ENCODE data around the gene CISH. TPM values are rescaled to one million over a fixed set of nuclear protein-coding genes. Genes with fewer than 3 reads are reported as not detected.
A peak's percentile ranks its signal among the peaks of the same experiment; 100 is the strongest.

Gene CISH
- total RNA-seq, 1 donor from 2014 or later: 1.8 TPM

DNA sequence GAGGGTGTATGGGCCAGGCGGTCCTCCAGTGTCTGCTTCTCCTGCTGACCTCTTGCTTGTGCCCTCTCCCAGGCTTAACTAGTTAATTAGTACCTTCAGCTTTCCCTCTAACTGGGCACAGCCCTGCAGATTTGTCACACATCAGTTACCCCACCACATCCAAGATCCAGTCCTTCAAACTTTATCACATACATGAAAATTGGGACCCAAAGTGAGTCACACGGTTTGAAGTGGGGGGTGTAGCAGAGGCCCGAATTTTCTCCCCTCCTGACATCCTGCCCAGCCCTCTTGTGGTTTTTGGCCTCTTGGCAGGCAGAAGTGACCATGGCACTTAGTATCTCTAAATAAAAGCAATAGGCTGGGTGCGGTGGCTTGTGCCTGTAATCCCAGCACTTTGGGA lies 9.2 kb upstream of the CISH start:
- no peaks in the 10 kb centered on the region for H3K36me3 Mint-ChIP-seq (ENCODE audit: low read depth)
- no peak overlapping the region for H3K4me3 Mint-ChIP-seq (ENCODE audit: unreplicated experiment)
- H3K4me1 Mint-ChIP-seq (ENCODE audit: low read depth): peaks cover 31% of the 10 kb centered on the region
- no peaks in the 10 kb centered on the region for H3K9me3 Mint-ChIP-seq (ENCODE audit: low read depth)
- DNase-seq (ENCODE audit: low spot score): no peak
- no peak overlapping the region for H3K27ac Mint-ChIP-seq (ENCODE audit: unreplicated experiment)
- no peaks in the 10 kb centered on the region for H3K27me3 Mint-ChIP-seq (ENCODE audit: low read depth)
- TF ChIP-seq, protein P1, sequence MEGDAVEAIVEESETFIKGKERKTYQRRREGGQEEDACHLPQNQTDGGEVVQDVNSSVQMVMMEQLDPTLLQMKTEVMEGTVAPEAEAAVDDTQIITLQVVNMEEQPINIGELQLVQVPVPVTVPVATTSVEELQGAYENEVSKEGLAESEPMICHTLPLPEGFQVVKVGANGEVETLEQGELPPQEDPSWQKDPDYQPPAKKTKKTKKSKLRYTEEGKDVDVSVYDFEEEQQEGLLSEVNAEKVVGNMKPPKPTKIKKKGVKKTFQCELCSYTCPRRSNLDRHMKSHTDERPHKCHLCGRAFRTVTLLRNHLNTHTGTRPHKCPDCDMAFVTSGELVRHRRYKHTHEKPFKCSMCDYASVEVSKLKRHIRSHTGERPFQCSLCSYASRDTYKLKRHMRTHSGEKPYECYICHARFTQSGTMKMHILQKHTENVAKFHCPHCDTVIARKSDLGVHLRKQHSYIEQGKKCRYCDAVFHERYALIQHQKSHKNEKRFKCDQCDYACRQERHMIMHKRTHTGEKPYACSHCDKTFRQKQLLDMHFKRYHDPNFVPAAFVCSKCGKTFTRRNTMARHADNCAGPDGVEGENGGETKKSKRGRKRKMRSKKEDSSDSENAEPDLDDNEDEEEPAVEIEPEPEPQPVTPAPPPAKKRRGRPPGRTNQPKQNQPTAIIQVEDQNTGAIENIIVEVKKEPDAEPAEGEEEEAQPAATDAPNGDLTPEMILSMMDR (IDR thresholded peaks at IDR 0.05): no peak

DNA sequence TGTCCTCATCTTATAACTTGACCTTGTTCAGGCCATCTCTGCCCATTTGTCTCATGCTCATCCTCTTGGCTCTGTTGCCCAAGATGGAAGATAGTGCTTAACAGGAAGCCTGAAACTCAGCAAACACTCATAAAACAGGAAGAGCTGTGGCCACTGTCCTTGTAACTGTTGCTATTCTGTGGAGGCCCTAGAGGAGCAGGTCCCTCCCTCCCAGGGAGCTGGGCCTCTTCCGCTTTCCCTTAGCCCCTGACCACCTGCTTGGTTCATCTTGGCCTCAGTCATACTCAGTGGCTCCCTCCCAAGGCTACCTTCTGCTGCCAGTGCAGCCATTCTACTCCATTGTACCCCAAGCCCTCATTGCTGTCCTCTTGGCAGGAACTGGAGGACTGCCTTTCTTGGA lies 8.8 kb upstream of the CISH start:
- Mint-ChIP-seq H3K9me3 (ENCODE audit: low read depth) (no peaks in the 10 kb centered on the region), H3K27ac (ENCODE audit: unreplicated experiment) (no peak overlapping the region), H3K36me3 (ENCODE audit: low read depth) (no peaks in the 10 kb centered on the region), H3K4me3 (ENCODE audit: unreplicated experiment) (no peak overlapping the region), H3K27me3 (ENCODE audit: low read depth) (no peaks in the 10 kb centered on the region), H3K4me1 (ENCODE audit: low read depth) (peaks cover 32% of the 10 kb centered on the region)
- TF ChIP-seq, protein P1 (IDR thresholded peaks at IDR 0.05): no peak
- DNase-seq (ENCODE audit: low spot score): no peak

DNA sequence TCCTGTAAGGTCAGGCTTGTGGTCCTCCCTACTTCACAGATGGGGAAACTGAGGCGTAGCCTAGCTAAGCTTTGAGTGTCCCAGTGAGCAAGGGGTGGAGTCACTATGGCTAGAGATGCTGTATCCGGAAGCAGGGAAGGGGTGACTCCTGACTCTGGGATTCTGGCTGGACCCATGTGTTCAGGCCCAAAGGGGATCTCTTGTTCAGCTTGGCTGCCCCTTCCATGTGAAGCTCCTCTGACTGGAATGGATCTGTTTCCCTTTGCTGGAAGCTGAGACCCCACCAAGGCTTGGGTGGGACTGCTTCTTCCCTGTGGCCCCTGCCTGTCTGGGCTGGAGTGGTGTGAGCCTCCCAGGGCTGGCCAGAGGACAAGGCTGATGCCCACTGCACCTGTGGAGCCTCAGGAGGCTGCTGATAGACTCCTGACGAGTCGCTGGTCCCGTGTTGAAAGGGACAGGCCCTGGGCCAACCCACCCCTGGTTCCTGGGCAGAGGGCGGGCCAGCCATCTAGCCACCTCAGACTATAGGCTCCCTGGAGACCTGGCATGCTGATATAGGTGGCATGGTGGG lies 6.4 kb upstream of the CISH start:
- peaks cover 23% of the 10 kb centered on the region for H3K4me1 Mint-ChIP-seq (ENCODE audit: low read depth)
- H3K4me3 Mint-ChIP-seq (ENCODE audit: unreplicated experiment): peak overlapping the region; percentile 88
- TF ChIP-seq, protein P1 (IDR thresholded peaks at IDR 0.05): no peak
- H3K9me3 Mint-ChIP-seq (ENCODE audit: low read depth): no peaks in the 10 kb centered on the region
- no peaks in the 10 kb centered on the region for H3K36me3 Mint-ChIP-seq (ENCODE audit: low read depth)
- DNase-seq (ENCODE audit: low spot score): no peak
- H3K27me3 Mint-ChIP-seq (ENCODE audit: low read depth): no peaks in the 10 kb centered on the region
- no peak overlapping the region for H3K27ac Mint-ChIP-seq (ENCODE audit: unreplicated experiment)

DNA sequence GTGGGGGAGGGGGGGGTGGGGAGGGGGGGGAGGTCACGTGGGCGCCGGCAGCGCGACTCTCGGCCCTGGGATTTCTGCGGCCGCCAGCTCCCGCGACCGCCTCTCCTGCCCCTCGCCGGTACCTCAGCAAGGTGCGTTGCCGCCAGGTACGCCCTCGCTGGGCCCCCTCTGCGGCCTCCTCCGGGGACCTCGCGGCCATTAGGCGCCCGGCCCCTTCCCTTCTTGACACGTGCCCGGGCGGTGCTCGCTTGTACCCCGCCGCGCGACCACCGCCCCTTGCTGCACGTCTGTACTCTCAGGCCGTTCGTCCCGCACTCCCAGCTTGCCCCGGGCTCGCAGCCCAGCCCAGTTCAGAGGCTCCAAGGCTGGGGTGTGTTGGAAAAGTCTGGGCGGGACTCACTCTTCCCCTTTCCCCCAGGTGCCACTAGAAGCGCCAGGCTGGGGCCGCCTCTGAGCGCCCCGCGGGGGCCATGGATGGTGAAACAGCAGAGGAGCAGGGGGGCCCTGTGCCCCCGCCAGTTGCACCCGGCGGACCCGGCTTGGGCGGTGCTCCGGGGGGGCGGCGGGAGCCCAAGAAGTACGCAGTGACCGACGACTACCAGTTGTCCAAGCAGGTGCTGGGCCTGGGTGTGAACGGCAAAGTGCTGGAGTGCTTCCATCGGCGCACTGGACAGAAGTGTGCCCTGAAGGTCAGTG lies 5.7 kb upstream of the CISH start, which contains the start of gene MAPKAPK3:
Gene MAPKAPK3, plus strand, starts transcription at position 56 of the 696 bp plus-strand sequence. Its CDS starts 415 bp downstream, at position 471.
- H3K27me3 Mint-ChIP-seq (ENCODE audit: low read depth): no peaks in the 10 kb centered on the region
- DNase-seq (ENCODE audit: low spot score): no peak
- peaks cover 28% of the 10 kb centered on the region for H3K4me1 Mint-ChIP-seq (ENCODE audit: low read depth)
- peak within 1 kb of the TSS; percentile 89 for H3K27ac Mint-ChIP-seq (ENCODE audit: unreplicated experiment)
- TF ChIP-seq, protein P1 (IDR thresholded peaks at IDR 0.05): no peak
- no peaks in the 10 kb centered on the region for H3K36me3 Mint-ChIP-seq (ENCODE audit: low read depth)
- H3K9me3 Mint-ChIP-seq (ENCODE audit: low read depth): no peaks in the 10 kb centered on the region
- H3K4me3 Mint-ChIP-seq (ENCODE audit: unreplicated experiment): peak within 1 kb of the TSS; percentile 88

DNA sequence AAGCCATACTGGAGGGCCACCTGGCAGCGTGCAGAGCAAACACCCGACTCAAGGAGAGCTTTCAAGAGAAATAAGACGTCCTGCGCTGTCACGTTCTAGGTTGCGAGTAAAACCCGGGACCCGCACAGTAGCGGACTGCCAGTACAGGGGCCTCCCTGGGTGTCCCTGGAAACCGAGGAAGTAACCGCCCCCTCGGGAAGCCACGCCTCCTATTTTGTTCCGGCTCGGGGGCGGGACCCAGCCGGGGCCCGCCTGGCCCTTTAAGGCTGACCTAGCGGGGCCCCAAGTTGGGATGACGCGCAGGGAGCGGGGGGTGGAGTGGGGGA lies 5.2 kb upstream of the CISH start:
- no peaks in the 10 kb centered on the region for H3K27me3 Mint-ChIP-seq (ENCODE audit: low read depth)
- DNase-seq (ENCODE audit: low spot score): no peak
- peak overlapping the region; percentile 71 for H3K4me3 Mint-ChIP-seq (ENCODE audit: unreplicated experiment)
- TF ChIP-seq, protein P1 (IDR thresholded peaks at IDR 0.05): no peak
- no peaks in the 10 kb centered on the region for H3K9me3 Mint-ChIP-seq (ENCODE audit: low read depth)
- H3K36me3 Mint-ChIP-seq (ENCODE audit: low read depth): no peaks in the 10 kb centered on the region
- H3K4me1 Mint-ChIP-seq (ENCODE audit: low read depth): peaks cover 32% of the 10 kb centered on the region
- H3K27ac Mint-ChIP-seq (ENCODE audit: unreplicated experiment): peak overlapping the region; percentile 89
